ENCODE data around the gene LHPP.

LHPP gene

DNA sequence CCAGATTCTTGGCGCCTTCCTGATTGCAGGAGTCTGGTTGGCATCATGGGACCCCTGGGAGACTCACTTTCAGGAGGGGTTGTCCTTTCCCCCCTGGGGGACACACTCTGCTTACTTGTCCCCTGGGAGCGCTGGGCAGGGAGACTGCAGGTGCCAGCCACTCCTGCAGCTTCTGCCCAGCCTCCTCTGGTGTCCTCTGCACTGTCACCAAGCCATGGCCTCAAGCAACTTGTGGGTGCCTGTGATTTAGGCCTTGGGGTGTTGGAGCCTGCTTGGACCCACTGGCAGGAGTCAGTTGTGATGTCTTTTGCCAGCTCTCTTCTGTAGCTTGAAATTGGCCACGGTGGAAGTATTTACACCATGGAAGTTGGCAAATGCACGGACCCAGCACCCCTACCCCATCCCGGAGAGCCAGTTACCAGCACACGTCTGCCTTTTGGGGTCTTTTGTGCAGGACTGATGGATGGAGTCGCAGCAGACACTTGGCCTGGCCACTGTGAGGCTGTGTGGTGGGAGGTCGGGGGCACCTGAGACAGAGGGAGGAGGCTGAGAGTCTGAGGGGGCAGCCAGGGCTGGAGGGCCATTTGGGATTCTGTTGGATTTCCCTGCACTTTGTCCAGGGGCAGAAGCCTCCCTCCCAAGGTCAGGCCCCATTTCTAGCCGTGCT is 104.7 kb downstream of the LHPP start (continued):
- TF ChIP-seq, protein P1, sequence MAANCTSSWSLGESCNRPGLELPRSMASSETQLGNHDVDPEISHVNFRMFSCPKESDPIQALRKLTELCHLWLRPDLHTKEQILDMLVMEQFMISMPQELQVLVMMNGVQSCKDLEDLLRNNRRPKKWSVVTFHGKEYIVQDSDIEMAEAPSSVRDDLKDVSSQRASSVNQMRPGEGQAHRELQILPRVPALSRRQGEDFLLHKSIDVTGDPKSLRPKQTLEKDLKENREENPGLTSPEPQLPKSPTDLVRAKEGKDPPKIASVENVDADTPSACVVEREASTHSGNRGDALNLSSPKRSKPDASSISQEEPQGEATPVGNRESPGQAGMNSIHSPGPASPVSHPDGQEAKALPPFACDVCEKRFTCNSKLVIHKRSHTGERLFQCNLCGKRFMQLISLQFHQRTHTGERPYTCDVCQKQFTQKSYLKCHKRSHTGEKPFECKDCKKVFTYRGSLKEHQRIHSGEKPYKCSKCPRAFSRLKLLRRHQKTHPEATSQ (tag by site-specific recombination; IDR thresholded peaks at IDR 0.05): no peak
- TF ChIP-seq, protein P2, sequence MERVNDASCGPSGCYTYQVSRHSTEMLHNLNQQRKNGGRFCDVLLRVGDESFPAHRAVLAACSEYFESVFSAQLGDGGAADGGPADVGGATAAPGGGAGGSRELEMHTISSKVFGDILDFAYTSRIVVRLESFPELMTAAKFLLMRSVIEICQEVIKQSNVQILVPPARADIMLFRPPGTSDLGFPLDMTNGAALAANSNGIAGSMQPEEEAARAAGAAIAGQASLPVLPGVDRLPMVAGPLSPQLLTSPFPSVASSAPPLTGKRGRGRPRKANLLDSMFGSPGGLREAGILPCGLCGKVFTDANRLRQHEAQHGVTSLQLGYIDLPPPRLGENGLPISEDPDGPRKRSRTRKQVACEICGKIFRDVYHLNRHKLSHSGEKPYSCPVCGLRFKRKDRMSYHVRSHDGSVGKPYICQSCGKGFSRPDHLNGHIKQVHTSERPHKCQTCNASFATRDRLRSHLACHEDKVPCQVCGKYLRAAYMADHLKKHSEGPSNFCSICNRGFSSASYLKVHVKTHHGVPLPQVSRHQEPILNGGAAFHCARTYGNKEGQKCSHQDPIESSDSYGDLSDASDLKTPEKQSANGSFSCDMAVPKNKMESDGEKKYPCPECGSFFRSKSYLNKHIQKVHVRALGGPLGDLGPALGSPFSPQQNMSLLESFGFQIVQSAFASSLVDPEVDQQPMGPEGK (tag by site-specific recombination; IDR thresholded peaks at IDR 0.05): no peak
- TF ChIP-seq IKZF3 (tag by site-specific recombination; IDR thresholded peaks at IDR 0.05) (no peak), ZNF302 (tag by site-specific recombination; IDR thresholded peaks at IDR 0.05; ENCODE audit: low read depth) (no peak), GFI1B (tag by site-specific recombination; IDR thresholded peaks at IDR 0.05) (no peak)

DNA sequence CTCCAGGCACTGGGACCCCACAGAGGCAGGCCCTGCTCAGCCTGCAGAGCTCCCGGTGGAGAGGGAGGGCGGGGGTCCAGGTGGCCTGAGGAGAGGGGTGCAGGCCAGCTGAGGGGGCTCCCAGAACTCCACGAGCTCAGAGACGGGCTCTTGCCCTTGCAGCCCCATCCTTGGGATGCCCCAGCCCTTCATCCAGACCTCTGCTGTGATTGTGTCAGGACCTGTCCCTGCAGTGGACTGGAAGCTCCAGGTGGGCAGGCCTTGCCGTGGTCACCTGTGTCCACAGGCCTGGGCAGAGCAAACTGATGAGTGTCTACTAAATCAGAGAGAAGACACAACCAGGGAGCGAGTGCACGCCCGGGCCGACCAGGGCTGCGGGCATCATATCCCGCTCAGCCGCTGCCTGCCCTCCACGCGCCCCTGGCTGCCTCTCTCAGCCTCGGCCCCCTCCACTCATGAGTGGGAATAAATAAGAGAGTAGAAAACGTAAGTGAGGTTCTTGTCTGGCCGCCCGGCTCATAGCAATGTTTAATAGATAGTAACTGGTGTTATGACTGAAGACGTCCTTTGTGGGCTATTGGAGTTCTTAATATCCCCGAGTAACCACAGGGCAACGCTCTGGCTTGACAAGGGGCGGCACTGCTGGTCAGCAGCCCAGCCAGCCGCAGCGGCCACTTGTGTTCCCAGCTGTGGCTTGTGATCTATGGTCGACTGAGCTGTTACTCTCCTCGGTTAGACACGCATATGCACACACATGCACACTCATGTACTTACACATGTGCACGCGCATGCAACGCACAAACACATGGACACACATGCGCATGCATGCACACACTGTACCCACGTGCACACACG is 105.6 kb downstream of the LHPP start:
- Histone ChIP-seq H3K4me3 (ENCODE audit: low read depth, low read length) (no peak overlapping the region), H3K4me1 (ENCODE audit: control insufficient read depth, insufficient read depth, low read length) (no peaks in the 10 kb centered on the region), H3K36me3 (ENCODE audit: control insufficient read depth in 2 of 2, insufficient read depth in 1 of 2, low read length in 2 of 2) (no peaks in the 10 kb centered on the region), H3K27ac (ENCODE audit: extremely low read depth, low read depth, low read length) (no peak overlapping the region), H3K9me3 (ENCODE audit: control insufficient read depth, insufficient read depth, low read depth, low read length) (no peaks in the 10 kb centered on the region)
- POLR2A ChIA-PET: no interaction called here
- CTCF ChIA-PET: interaction anchor here (1.0 kb wide), 1 partner anchor 28 kb away, joined by 3 read pairs; no protein-coding TSS in a partner anchor
- TF ChIP-seq KLF1 (tag by site-specific recombination; IDR thresholded peaks at IDR 0.05) (no peak), HOXC10 (CRISPR knock-in tag; IDR thresholded peaks at IDR 0.05) (no peak), OSR2 (tag by site-specific recombination; IDR thresholded peaks at IDR 0.05) (no peak), OVOL3 (tag by site-specific recombination; IDR thresholded peaks at IDR 0.05) (no peak), ZNF776 (tag by site-specific recombination; IDR thresholded peaks at IDR 0.05; ENCODE audit: borderline replicate concordance) (no peak), SP2 (tag by site-specific recombination; IDR thresholded peaks at IDR 0.05) (no peak), ZNF132 (tag by site-specific recombination; IDR thresholded peaks at IDR 0.05; ENCODE audit: borderline replicate concordance) (no peak), ZNF747 (tag by site-specific recombination; IDR thresholded peaks at IDR 0.05) (no peak), ZNF426 (tag by site-specific recombination; IDR thresholded peaks at IDR 0.05) (no peak), GFI1B (tag by site-specific recombination; IDR thresholded peaks at IDR 0.05) (no peak), ZNF514 (tag by site-specific recombination; IDR thresholded peaks at IDR 0.05) (no peak), ZNF510 (tag by site-specific recombination; IDR thresholded peaks at IDR 0.05; ENCODE audit: insufficient replicate concordance) (no peak), ZNF560 (tag by site-specific recombination; IDR thresholded peaks at IDR 0.05; ENCODE audit: borderline replicate concordance) (no peak), ZNF335 (tag by site-specific recombination; conservative IDR thresholded peaks at IDR 0.05) (no peak), ZNF549 (tag by site-specific recombination; IDR thresholded peaks at IDR 0.05) (no peak), SP3 (tag by site-specific recombination; IDR thresholded peaks at IDR 0.05) (no peak)
- TF ChIP-seq, protein P3, sequence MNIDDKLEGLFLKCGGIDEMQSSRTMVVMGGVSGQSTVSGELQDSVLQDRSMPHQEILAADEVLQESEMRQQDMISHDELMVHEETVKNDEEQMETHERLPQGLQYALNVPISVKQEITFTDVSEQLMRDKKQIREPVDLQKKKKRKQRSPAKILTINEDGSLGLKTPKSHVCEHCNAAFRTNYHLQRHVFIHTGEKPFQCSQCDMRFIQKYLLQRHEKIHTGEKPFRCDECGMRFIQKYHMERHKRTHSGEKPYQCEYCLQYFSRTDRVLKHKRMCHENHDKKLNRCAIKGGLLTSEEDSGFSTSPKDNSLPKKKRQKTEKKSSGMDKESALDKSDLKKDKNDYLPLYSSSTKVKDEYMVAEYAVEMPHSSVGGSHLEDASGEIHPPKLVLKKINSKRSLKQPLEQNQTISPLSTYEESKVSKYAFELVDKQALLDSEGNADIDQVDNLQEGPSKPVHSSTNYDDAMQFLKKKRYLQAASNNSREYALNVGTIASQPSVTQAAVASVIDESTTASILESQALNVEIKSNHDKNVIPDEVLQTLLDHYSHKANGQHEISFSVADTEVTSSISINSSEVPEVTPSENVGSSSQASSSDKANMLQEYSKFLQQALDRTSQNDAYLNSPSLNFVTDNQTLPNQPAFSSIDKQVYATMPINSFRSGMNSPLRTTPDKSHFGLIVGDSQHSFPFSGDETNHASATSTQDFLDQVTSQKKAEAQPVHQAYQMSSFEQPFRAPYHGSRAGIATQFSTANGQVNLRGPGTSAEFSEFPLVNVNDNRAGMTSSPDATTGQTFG (tag by site-specific recombination; IDR thresholded peaks at IDR 0.05; ENCODE audit: borderline replicate concordance): no peak
- TF ChIP-seq, protein P1 (tag by site-specific recombination; IDR thresholded peaks at IDR 0.05): no peak
- TF ChIP-seq, protein P4, sequence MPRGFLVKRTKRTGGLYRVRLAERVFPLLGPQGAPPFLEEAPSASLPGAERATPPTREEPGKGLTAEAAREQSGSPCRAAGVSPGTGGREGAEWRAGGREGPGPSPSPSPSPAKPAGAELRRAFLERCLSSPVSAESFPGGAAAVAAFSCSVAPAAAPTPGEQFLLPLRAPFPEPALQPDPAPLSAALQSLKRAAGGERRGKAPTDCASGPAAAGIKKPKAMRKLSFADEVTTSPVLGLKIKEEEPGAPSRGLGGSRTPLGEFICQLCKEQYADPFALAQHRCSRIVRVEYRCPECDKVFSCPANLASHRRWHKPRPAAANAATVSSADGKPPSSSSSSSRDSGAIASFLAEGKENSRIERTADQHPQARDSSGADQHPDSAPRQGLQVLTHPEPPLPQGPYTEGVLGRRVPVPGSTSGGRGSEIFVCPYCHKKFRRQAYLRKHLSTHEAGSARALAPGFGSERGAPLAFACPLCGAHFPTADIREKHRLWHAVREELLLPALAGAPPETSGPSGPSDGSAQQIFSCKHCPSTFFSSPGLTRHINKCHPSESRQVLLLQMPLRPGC (tag by site-specific recombination; IDR thresholded peaks at IDR 0.05): no peak
- TF ChIP-seq, protein P5, sequence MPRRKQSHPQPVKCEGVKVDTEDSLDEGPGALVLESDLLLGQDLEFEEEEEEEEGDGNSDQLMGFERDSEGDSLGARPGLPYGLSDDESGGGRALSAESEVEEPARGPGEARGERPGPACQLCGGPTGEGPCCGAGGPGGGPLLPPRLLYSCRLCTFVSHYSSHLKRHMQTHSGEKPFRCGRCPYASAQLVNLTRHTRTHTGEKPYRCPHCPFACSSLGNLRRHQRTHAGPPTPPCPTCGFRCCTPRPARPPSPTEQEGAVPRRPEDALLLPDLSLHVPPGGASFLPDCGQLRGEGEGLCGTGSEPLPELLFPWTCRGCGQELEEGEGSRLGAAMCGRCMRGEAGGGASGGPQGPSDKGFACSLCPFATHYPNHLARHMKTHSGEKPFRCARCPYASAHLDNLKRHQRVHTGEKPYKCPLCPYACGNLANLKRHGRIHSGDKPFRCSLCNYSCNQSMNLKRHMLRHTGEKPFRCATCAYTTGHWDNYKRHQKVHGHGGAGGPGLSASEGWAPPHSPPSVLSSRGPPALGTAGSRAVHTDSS (tag by site-specific recombination; IDR thresholded peaks at IDR 0.05): no peak
